ENCODE measurements around the gene ANKFN1.

The ANKFN1 gene

DNA sequence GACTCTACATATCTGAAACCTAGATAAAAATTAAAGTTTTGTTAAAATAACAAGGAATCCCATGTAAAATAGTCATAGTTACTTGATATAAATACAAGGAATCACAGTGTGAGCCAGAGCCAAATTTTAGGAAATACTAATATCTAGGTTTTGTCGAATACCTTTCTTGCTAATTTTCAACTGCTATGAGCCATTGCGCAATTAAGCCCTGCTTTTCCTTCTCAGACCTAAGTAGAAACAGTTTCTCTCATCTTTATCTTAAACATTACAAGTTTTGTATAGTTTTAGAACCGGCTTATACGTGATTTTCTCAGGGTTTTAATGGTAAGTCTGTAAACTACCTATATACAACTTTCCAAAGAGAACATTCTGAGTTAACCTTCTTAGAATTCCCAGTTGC is 282.9 kb downstream of the ANKFN1 start:
- Histone ChIP-seq H3K4me2 (ENCODE audit: low read depth, low read length, poor library complexity, severe bottlenecking) (no peak overlapping the region), H3K27me3 (ENCODE audit: insufficient read depth, low read length, poor library complexity, severe bottlenecking) (no peaks in the 10 kb centered on the region), H3K4me1 (ENCODE audit: insufficient read depth, low read length, poor library complexity, severe bottlenecking) (no peaks in the 10 kb centered on the region), H4K20me1 (ENCODE audit: insufficient read depth, low read length, poor library complexity, severe bottlenecking) (no peaks in the 10 kb centered on the region), H2AFZ (ENCODE audit: low read length) (no peak overlapping the region), H3K36me3 (ENCODE audit: insufficient read depth, low read length) (no peaks in the 10 kb centered on the region), H3K9me2 (replicated peaks; ENCODE audit: low read depth, low read length) (no peaks in the 10 kb centered on the region), H3K9me3 (ENCODE audit: insufficient read depth, low read depth, low read length) (no peaks in the 10 kb centered on the region), H3K9ac (ENCODE audit: low read depth, low read length, poor library complexity, severe bottlenecking) (no peak overlapping the region), H3K4me3 (ENCODE audit: low read length, poor library complexity, severe bottlenecking) (no peak overlapping the region), H3F3A (ENCODE audit: low read depth) (no peaks in the 10 kb centered on the region), H3K79me2 (ENCODE audit: insufficient read depth, low read length) (no peaks in the 10 kb centered on the region)
- no peak for TF ChIP-seq EZH2phosphoT487 (IDR thresholded peaks at IDR 0.05; ENCODE audit: borderline replicate concordance)
- TF ChIP-seq, protein P1, sequence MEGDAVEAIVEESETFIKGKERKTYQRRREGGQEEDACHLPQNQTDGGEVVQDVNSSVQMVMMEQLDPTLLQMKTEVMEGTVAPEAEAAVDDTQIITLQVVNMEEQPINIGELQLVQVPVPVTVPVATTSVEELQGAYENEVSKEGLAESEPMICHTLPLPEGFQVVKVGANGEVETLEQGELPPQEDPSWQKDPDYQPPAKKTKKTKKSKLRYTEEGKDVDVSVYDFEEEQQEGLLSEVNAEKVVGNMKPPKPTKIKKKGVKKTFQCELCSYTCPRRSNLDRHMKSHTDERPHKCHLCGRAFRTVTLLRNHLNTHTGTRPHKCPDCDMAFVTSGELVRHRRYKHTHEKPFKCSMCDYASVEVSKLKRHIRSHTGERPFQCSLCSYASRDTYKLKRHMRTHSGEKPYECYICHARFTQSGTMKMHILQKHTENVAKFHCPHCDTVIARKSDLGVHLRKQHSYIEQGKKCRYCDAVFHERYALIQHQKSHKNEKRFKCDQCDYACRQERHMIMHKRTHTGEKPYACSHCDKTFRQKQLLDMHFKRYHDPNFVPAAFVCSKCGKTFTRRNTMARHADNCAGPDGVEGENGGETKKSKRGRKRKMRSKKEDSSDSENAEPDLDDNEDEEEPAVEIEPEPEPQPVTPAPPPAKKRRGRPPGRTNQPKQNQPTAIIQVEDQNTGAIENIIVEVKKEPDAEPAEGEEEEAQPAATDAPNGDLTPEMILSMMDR (conservative IDR thresholded peaks at IDR 0.05; ENCODE audit: low read length): no peak

DNA sequence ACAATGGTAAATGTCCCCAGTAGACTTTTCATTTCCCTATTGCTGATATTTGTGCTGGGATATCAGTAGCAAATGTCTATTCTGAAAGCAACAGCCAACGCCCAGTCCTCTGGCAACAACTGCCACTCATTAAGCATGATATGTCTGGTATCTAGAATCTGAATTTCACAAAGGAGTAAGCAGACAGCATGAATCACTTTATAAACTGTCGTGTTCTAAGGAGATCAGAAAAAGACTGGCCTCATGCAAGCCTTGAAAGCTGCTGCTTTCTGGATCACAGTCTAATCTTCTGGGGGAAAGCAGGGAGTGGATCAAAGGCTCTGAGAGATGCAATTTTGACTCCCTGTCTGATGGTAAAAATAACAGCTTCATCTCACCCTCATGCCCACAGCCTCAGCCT is 287.1 kb downstream of the ANKFN1 start:
- no peaks in the 10 kb centered on the region for H3K9me2 ChIP-seq (replicated peaks; ENCODE audit: low read depth, low read length)
- no peak overlapping the region for H3K4me3 ChIP-seq (ENCODE audit: low read length, poor library complexity, severe bottlenecking)
- H3K4me1 ChIP-seq (ENCODE audit: insufficient read depth, low read length, poor library complexity, severe bottlenecking): no peaks in the 10 kb centered on the region
- no peaks in the 10 kb centered on the region for H3K9me3 ChIP-seq (ENCODE audit: insufficient read depth, low read depth, low read length)
- no peak overlapping the region for H3K9ac ChIP-seq (ENCODE audit: low read depth, low read length, poor library complexity, severe bottlenecking)
- H3K4me2 ChIP-seq (ENCODE audit: low read depth, low read length, poor library complexity, severe bottlenecking): no peak overlapping the region
- TF ChIP-seq, protein P1 (conservative IDR thresholded peaks at IDR 0.05; ENCODE audit: low read length): no peak
- TF ChIP-seq EZH2phosphoT487 (IDR thresholded peaks at IDR 0.05; ENCODE audit: borderline replicate concordance): no peak
- H3F3A ChIP-seq (ENCODE audit: low read depth): no peaks in the 10 kb centered on the region
- no peaks in the 10 kb centered on the region for H3K79me2 ChIP-seq (ENCODE audit: insufficient read depth, low read length)
- no peaks in the 10 kb centered on the region for H3K27me3 ChIP-seq (ENCODE audit: insufficient read depth, low read length, poor library complexity, severe bottlenecking)
- H2AFZ ChIP-seq (ENCODE audit: low read length): no peak overlapping the region
- H3K36me3 ChIP-seq (ENCODE audit: insufficient read depth, low read length): no peaks in the 10 kb centered on the region
- H4K20me1 ChIP-seq (ENCODE audit: insufficient read depth, low read length, poor library complexity, severe bottlenecking): no peaks in the 10 kb centered on the region

DNA sequence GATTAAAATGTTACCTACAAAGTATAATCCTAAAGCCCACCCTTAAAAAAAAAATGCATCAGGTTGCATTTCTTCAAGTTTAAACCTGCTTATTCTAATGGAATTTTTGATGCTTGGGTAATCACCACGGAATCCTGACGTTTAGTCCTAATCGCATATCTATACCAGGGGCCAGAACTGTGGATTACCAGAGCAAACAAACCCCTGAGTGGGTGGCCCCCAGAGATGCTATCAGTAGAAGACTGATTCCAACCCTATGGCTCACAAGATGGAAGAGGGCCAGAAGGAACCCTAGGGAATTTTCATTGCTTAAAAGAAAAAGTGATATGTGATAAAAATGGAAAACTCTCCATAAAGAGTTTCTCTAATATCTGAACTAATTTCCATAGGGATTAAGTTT is 288.0 kb downstream of the ANKFN1 start:
- no peak overlapping the region for H2AFZ ChIP-seq (ENCODE audit: low read length)
- no peak overlapping the region for H3K4me3 ChIP-seq (ENCODE audit: low read length, poor library complexity, severe bottlenecking)
- H3K9me2 ChIP-seq (replicated peaks; ENCODE audit: low read depth, low read length): no peaks in the 10 kb centered on the region
- no peaks in the 10 kb centered on the region for H3K27me3 ChIP-seq (ENCODE audit: insufficient read depth, low read length, poor library complexity, severe bottlenecking)
- no peaks in the 10 kb centered on the region for H3K36me3 ChIP-seq (ENCODE audit: insufficient read depth, low read length)
- H3F3A ChIP-seq (ENCODE audit: low read depth): no peaks in the 10 kb centered on the region
- no peaks in the 10 kb centered on the region for H3K4me1 ChIP-seq (ENCODE audit: insufficient read depth, low read length, poor library complexity, severe bottlenecking)
- no peaks in the 10 kb centered on the region for H3K79me2 ChIP-seq (ENCODE audit: insufficient read depth, low read length)
- TF ChIP-seq, protein P1 (conservative IDR thresholded peaks at IDR 0.05; ENCODE audit: low read length): no peak
- no peak overlapping the region for H3K9ac ChIP-seq (ENCODE audit: low read depth, low read length, poor library complexity, severe bottlenecking)
- H3K4me2 ChIP-seq (ENCODE audit: low read depth, low read length, poor library complexity, severe bottlenecking): no peak overlapping the region
- no peaks in the 10 kb centered on the region for H4K20me1 ChIP-seq (ENCODE audit: insufficient read depth, low read length, poor library complexity, severe bottlenecking)
- no peaks in the 10 kb centered on the region for H3K9me3 ChIP-seq (ENCODE audit: insufficient read depth, low read depth, low read length)

Measured in Loucy (cell line).